HG03196 (cell line): Measurements from ENCODE around the gene DDI2.
A peak's percentile ranks its signal among the peaks of the same experiment; 100 is the strongest.
"Not testable (repeated sequence)": the region's sequence is repeated elsewhere in the genome, so short reads cannot be mapped to it uniquely, and the experiment has no call there.

ENCODE experiments used
- ATAC-seq: cut with Tn5 transposase; IDR thresholded peaks from one replicate; pipeline ENCODE4 v1.9.1; 2021; ENCODE audit not compliant: unreplicated experiment

The DDI2 gene

GRCh38 chr1:15617173-15618076 lies at the start of gene DDI2:
TSS of gene DDI2 (plus strand) at chr1:15617458. CDS start at chr1:15617671, 213 bp downstream.
- peak; percentile 70 for ATAC-seq

GRCh38 chr1:15568387-15569073 lies 48.7 kb upstream of the DDI2 start:
- ATAC-seq = no peak

GRCh38 chr1:15570861-15571260 lies 46.4 kb upstream of the DDI2 start:
- ATAC-seq = no peak

GRCh38 chr1:15571266-15571665 lies 46.0 kb upstream of the DDI2 start:
- ATAC-seq = no peak

- ATAC-seq = no peak
Measured at GRCh38 chr1:15573477-15573876, 43.8 kb upstream of the DDI2 start.

- no peak for ATAC-seq
Measured at GRCh38 chr1:15574741-15575140, 42.5 kb upstream of the DDI2 start.

GRCh38 chr1:15575549-15576150 lies 41.6 kb upstream of the DDI2 start:
- ATAC-seq = no peak

- ATAC-seq = no peak
Measured at GRCh38 chr1:15577691-15578090, 39.6 kb upstream of the DDI2 start.

- no peak for ATAC-seq
Measured at GRCh38 chr1:15578921-15579682, 38.2 kb upstream of the DDI2 start.

- peak; percentile 46 for ATAC-seq
Measured at GRCh38 chr1:15579683-15580047, 37.6 kb upstream of the DDI2 start.

GRCh38 chr1:15583016-15583706 lies 34.1 kb upstream of the DDI2 start:
- no peak for ATAC-seq

GRCh38 chr1:15584489-15585363 lies 32.5 kb upstream of the DDI2 start, which contains the start of gene AGMAT:
TSS of gene AGMAT (minus strand) at chr1:15585051. CDS start at chr1:15584967, 84 bp downstream.
- peak; percentile 39 for ATAC-seq

GRCh38 chr1:15592285-15592684 lies 25.0 kb upstream of the DDI2 start:
- ATAC-seq = no peak

GRCh38 chr1:15595809-15596617 lies 21.2 kb upstream of the DDI2 start:
- ATAC-seq = no peak

GRCh38 chr1:15598436-15598835 lies 18.8 kb upstream of the DDI2 start:
- no peak for ATAC-seq

GRCh38 chr1:15603050-15603965 lies 13.9 kb upstream of the DDI2 start:
- peak; percentile 90 for ATAC-seq

GRCh38 chr1:15603966-15604282 lies 13.3 kb upstream of the DDI2 start:
- not testable (repeated sequence) for ATAC-seq

GRCh38 chr1:15604400-15604799 lies 12.9 kb upstream of the DDI2 start:
- not testable (repeated sequence) for ATAC-seq
